K562 (cell line): ENCODE data around the gene PSPH. TPM values are rescaled to one million over a fixed set of nuclear protein-coding genes. Genes with fewer than 3 reads are reported as not detected.

ENCODE experiments used
- FOS ChIP-seq: IDR thresholded peaks from 3 replicates; pipeline ENCODE4 v1.6.1; 2011; ENCODE audit not compliant: insufficient read length; ENCODE audit errors: extremely low read depth
- PPARD ChIP-seq: fragments of 250-450 bp; sonication (Bioruptor Pico); IDR thresholded peaks from 2 replicates; pipeline ENCODE4 v1.8.0; 2022; ENCODE audit warnings: inconsistent platforms, mild to moderate bottlenecking, moderate library complexity
- SRSF1 ChIP-seq: fragments of 200-400 bp; formaldehyde crosslinking; IDR thresholded peaks from 2 replicates; pipeline ENCODE4 v1.6.1; 2017; ENCODE audit warnings: mild to moderate bottlenecking, low read depth, low read length, moderate library complexity
- polyA plus RNA-seq, 8 experiments: library from polyadenylated mRNA; depleted of rRNA in 4 of 8; stranded (reverse) in 5 of 8; unstranded in 3 of 8; fragments of >200 nt; fragmentation: Nextera tagmentation in 2 of 8; fragmentation: Illumina TruSeq in 1 of 8; extraction: Ambion mirVana in 2 of 8; extraction: Trizol in 1 of 8; gene quantifications; 2 replicates each; pipeline versions ENCODE4 v1.2.1 to v1.2.3, GENCODE V29; 2011 to 2014; ENCODE audit warnings: inconsistent platforms in 1 of 8, missing spikeins in 1 of 8
- total RNA-seq, 7 experiments: library from RNA; depleted of rRNA in 6 of 7; stranded (reverse); fragments of >200 nt in 6 of 7; fragmentation: Illumina TruSeq in 2 of 7; extraction: Trizol in 2 of 7; gene quantifications; 2 replicates each; pipeline versions ENCODE4 v1.2.1 to v1.2.3, GENCODE V29; 2011 to 2021; ENCODE audit warnings: low replicate concordance in 1 of 7
- TF ChIP-seq, protein P1 (sequence below): fragments of 450-650 bp; IDR thresholded peaks from 2 replicates; pipeline ENCODE4 v1.6.1; 2016; ENCODE audit warnings: mild to moderate bottlenecking
- TF ChIP-seq, protein P2 (sequence below): sonication (generic); formaldehyde crosslinking; IDR thresholded peaks from 2 replicates; pipeline ENCODE4 v1.8.0; 2022; ENCODE audit warnings: mild to moderate bottlenecking, missing genetic modification reagents

The PSPH gene
- total and polyA plus RNA-seq, 9 of the 15 experiments (the other 6 are each of a cell fraction or from before 2014, with no cell fraction given): 6.3 to 46.8 (median 20.2) TPM

DNA sequence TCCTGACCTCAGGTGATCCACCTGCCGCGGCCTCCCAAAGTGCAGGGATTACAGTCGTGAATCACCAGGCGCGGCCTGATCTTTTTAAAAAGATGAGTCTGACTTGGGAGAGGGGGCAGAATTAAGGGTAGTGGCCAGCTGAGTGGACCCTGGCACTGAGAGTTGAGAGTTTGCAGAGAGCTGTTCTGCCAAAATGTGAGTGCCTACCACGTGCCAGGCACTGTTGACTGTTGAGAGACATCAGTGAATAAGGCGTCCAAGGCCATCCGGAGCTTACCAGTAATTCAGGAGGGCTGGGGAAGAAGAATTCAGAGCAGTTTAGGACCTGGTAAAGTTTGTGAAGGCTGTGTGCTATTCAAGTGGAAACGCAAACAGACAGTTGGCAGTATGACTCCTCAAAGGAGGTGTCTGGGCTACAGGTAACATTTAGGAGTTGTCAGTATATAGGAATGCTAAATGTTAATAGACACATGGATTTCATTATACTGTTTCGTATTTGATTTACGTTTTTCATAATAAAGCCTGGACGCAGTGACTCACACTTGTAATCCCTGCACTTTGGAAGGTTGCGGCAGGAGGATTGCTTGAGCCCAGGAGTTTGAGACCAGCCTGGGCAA, 85.3 kb downstream of the PSPH start (continued):
- TF ChIP-seq, protein P1, sequence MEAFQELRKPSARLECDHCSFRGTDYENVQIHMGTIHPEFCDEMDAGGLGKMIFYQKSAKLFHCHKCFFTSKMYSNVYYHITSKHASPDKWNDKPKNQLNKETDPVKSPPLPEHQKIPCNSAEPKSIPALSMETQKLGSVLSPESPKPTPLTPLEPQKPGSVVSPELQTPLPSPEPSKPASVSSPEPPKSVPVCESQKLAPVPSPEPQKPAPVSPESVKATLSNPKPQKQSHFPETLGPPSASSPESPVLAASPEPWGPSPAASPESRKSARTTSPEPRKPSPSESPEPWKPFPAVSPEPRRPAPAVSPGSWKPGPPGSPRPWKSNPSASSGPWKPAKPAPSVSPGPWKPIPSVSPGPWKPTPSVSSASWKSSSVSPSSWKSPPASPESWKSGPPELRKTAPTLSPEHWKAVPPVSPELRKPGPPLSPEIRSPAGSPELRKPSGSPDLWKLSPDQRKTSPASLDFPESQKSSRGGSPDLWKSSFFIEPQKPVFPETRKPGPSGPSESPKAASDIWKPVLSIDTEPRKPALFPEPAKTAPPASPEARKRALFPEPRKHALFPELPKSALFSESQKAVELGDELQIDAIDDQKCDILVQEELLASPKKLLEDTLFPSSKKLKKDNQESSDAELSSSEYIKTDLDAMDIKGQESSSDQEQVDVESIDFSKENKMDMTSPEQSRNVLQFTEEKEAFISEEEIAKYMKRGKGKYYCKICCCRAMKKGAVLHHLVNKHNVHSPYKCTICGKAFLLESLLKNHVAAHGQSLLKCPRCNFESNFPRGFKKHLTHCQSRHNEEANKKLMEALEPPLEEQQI: no peak
- TF ChIP-seq, protein P2, sequence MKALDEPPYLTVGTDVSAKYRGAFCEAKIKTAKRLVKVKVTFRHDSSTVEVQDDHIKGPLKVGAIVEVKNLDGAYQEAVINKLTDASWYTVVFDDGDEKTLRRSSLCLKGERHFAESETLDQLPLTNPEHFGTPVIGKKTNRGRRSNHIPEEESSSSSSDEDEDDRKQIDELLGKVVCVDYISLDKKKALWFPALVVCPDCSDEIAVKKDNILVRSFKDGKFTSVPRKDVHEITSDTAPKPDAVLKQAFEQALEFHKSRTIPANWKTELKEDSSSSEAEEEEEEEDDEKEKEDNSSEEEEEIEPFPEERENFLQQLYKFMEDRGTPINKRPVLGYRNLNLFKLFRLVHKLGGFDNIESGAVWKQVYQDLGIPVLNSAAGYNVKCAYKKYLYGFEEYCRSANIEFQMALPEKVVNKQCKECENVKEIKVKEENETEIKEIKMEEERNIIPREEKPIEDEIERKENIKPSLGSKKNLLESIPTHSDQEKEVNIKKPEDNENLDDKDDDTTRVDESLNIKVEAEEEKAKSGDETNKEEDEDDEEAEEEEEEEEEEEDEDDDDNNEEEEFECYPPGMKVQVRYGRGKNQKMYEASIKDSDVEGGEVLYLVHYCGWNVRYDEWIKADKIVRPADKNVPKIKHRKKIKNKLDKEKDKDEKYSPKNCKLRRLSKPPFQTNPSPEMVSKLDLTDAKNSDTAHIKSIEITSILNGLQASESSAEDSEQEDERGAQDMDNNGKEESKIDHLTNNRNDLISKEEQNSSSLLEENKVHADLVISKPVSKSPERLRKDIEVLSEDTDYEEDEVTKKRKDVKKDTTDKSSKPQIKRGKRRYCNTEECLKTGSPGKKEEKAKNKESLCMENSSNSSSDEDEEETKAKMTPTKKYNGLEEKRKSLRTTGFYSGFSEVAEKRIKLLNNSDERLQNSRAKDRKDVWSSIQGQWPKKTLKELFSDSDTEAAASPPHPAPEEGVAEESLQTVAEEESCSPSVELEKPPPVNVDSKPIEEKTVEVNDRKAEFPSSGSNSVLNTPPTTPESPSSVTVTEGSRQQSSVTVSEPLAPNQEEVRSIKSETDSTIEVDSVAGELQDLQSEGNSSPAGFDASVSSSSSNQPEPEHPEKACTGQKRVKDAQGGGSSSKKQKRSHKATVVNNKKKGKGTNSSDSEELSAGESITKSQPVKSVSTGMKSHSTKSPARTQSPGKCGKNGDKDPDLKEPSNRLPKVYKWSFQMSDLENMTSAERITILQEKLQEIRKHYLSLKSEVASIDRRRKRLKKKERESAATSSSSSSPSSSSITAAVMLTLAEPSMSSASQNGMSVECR (CRISPR knock-in tag): no peak
- no peak for TF ChIP-seq PPARD (CRISPR knock-in tag)
- no peak for TF ChIP-seq SRSF1
- no peak for TF ChIP-seq FOS
